ENCODE data around the gene HAUS1.
A peak's percentile ranks its signal among the peaks of the same experiment; 100 is the strongest.
"Not testable (repeated sequence)": the region's sequence is repeated elsewhere in the genome, so short reads cannot be mapped to it uniquely, and the experiment has no call there.

Gene HAUS1

GRCh38 chr18:46155641-46156051 is 51.5 kb downstream of the HAUS1 start:
- in situ Hi-C loops (cut with HindIII; ENCODE audit: low sequenced_read_pairs) = no loop called here

GRCh38 chr18:46156124-46156745 is 52.0 kb downstream of the HAUS1 start:
- DNase-seq (ENCODE audit: low read depth, low spot score) = no peak
- H3K4me3 ChIP-seq (ENCODE audit: low read depth, low read length) = no peak overlapping the region
- no peak for TF ChIP-seq CTCF (IDR thresholded peaks at IDR 0.05; ENCODE audit: low read depth, low read length)
- in situ Hi-C loops (cut with HindIII; ENCODE audit: low sequenced_read_pairs) = no loop called here

More at GRCh38 chr18:46155641-46156051, 51.5 kb downstream of the HAUS1 start:
- peak; percentile 79 for DNase-seq (ENCODE audit: low read depth, low spot score)
- no peak overlapping the region for H3K4me3 ChIP-seq (ENCODE audit: low read depth, low read length)
- TF ChIP-seq CTCF (IDR thresholded peaks at IDR 0.05; ENCODE audit: low read depth, low read length) = no peak

- DNase-seq (ENCODE audit: low read depth, low spot score) = no peak
- no peak for TF ChIP-seq CTCF (IDR thresholded peaks at IDR 0.05; ENCODE audit: low read depth, low read length)
- in situ Hi-C loops (cut with HindIII; ENCODE audit: low sequenced_read_pairs) = no loop called here
- no peak overlapping the region for H3K4me3 ChIP-seq (ENCODE audit: low read depth, low read length)
Measured at GRCh38 chr18:46156843-46157242, 52.7 kb downstream of the HAUS1 start.

GRCh38 chr18:46158499-46158898 is 54.3 kb downstream of the HAUS1 start:
- no peak for TF ChIP-seq CTCF (IDR thresholded peaks at IDR 0.05; ENCODE audit: low read depth, low read length)
- in situ Hi-C loops (cut with HindIII; ENCODE audit: low sequenced_read_pairs) = no loop called here
- DNase-seq (ENCODE audit: low read depth, low spot score) = no peak
- H3K4me3 ChIP-seq (ENCODE audit: low read depth, low read length) = no peak overlapping the region

- DNase-seq (ENCODE audit: low read depth, low spot score) = peak; percentile 19
- in situ Hi-C loops (cut with HindIII; ENCODE audit: low sequenced_read_pairs) = no loop called here
- H3K4me3 ChIP-seq (ENCODE audit: low read depth, low read length) = no peak overlapping the region
- no peak for TF ChIP-seq CTCF (IDR thresholded peaks at IDR 0.05; ENCODE audit: low read depth, low read length)
Measured at GRCh38 chr18:46160050-46160798, 56.0 kb downstream of the HAUS1 start.

GRCh38 chr18:46160840-46161239 is 56.7 kb downstream of the HAUS1 start:
- H3K4me3 ChIP-seq (ENCODE audit: low read depth, low read length); in situ Hi-C loops (cut with HindIII; ENCODE audit: low sequenced_read_pairs); DNase-seq (ENCODE audit: low read depth, low spot score): not testable (repeated sequence)

GRCh38 chr18:46161703-46162396 is 57.7 kb downstream of the HAUS1 start:
- in situ Hi-C loops (cut with HindIII; ENCODE audit: low sequenced_read_pairs) = no loop called here
- DNase-seq (ENCODE audit: low read depth, low spot score) = no peak
- H3K4me3 ChIP-seq (ENCODE audit: low read depth, low read length) = no peak overlapping the region
- TF ChIP-seq CTCF (IDR thresholded peaks at IDR 0.05; ENCODE audit: low read depth, low read length) = no peak

All from astrocyte of the spinal cord (primary cell).